Activated CD8-positive, alpha-beta T cell treated with anti-CD3 and anti-CD28 coated beads, Interleukin-2, amount 10 ng/mL, durations not matched to agents 7 days and 5 days (primary cell): Measurements from ENCODE around the gene CHCHD3. TPM values are rescaled to one million over a fixed set of nuclear protein-coding genes. Genes with fewer than 3 reads are reported as not detected.

ENCODE experiments used
- ATAC-seq: fragments of 150-1000 bp; cut with Tn5 transposase; one replicate; pipeline ENCODE4 v1.10.0; 2021; ENCODE audit warnings: moderate library complexity
- CTCF ChIA-PET: fragments of 350-600 bp; sonication (Branson Sonifier 250); formaldehyde crosslinking; loops from one replicate; lab custom pipeline; 2021; ENCODE audit warnings: antibody characterized with exemption; lab: Charles Lee
- POLR2A ChIA-PET: fragments of 350-600 bp; sonication (Branson Sonifier 250); formaldehyde crosslinking; loops from one replicate; lab custom pipeline; 2021; ENCODE audit warnings: antibody characterized with exemption; lab: Charles Lee
- DNase-seq: peaks from one replicate; pipeline ENCODE4 v3.0.0-alpha.2; 2020
- H3K27ac Mint-ChIP-seq: one replicate; pipeline ENCODE4 v1.8.0; 2021; ENCODE audit warnings: mild to moderate bottlenecking, mixed read lengths
- H3K27me3 Mint-ChIP-seq: one replicate; pipeline ENCODE4 v1.8.0; 2021; ENCODE audit warnings: low read depth, mixed read lengths
- H3K36me3 Mint-ChIP-seq: one replicate; pipeline ENCODE4 v1.8.0; 2021; ENCODE audit warnings: low read depth, mixed read lengths
- H3K4me1 Mint-ChIP-seq: one replicate; pipeline ENCODE4 v1.8.0; 2021; ENCODE audit warnings: low read depth, mixed read lengths
- H3K4me3 Mint-ChIP-seq: one replicate; pipeline ENCODE4 v1.8.0; 2021; ENCODE audit warnings: mild to moderate bottlenecking, mixed read lengths
- H3K9me3 Mint-ChIP-seq: one replicate; pipeline ENCODE4 v1.8.0; 2022; ENCODE audit warnings: mixed read lengths; ENCODE audit not compliant: insufficient read depth
- total RNA-seq, 2 experiments: library from RNA; stranded (reverse); gene quantifications; one replicate each; pipeline ENCODE4 v1.2.3, GENCODE V29; 2021

Gene CHCHD3
- total RNA-seq, 2 experiments from 2014 or later: 60.1 to 62.5 TPM

- DNase-seq (no peak), ATAC-seq (no peak)
- peaks cover 15% of the 10 kb centered on the region for H3K4me1 Mint-ChIP-seq
- H3K36me3 Mint-ChIP-seq: no peaks in the 10 kb centered on the region
- H3K27ac Mint-ChIP-seq: no peak overlapping the region
- no peak overlapping the region for H3K4me3 Mint-ChIP-seq
- ChIA-PET CTCF (no interaction called here), POLR2A (no interaction called here)
- H3K9me3 Mint-ChIP-seq: peaks cover 15% of the 10 kb centered on the region
- H3K27me3 Mint-ChIP-seq: no peaks in the 10 kb centered on the region
Observed at GRCh38 chr7:132770055-132770454, 311.8 kb downstream of the CHCHD3 start.

DNA sequence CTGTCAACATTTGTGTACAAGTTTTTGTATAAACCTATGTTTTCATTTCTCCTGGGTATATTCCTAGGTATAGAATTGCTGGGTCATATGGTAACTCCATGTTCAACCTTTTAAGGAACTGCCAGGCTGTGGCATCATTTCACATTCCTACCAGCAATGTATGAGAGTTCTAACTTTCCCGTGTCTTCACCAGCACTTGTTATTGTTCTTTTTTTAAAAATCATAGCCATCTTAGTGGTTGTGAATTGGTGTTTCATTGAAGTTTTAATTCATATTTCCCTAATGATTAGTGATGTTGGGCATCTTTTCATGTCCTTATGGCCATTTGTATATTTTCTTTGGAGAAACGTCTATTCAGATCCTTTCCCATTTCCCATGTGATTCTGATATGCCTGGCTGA is 312.6 kb downstream of the CHCHD3 start:
- H3K9me3 Mint-ChIP-seq: peaks cover 15% of the 10 kb centered on the region
- H3K27ac Mint-ChIP-seq: no peak overlapping the region
- DNase-seq (no peak), ATAC-seq (no peak)
- POLR2A ChIA-PET: no interaction called here
- H3K4me1 Mint-ChIP-seq: peaks cover 15% of the 10 kb centered on the region
- H3K36me3 Mint-ChIP-seq: no peaks in the 10 kb centered on the region
- H3K4me3 Mint-ChIP-seq: no peak overlapping the region
- H3K27me3 Mint-ChIP-seq: no peaks in the 10 kb centered on the region
- CTCF ChIA-PET: no interaction called here

DNA sequence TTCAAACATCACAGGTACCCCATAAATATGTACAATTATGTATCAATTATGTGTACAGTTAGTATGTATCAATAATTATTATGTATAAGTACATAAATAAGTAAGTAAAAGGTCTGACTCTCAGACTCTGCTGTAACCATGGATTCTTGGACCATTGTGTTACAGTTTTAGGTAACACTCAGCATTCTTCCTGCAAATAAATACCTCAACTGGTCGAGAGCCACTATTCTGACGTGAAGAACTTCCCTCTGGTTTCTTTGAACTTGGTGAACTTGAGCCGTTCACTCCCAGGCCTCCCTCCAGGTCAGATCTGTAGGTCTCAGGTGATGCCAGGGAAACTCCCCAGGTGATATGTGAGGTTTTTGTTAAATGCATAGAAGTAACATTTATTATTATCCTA is 313.8 kb downstream of the CHCHD3 start:
- ChIA-PET CTCF (no interaction called here), POLR2A (no interaction called here)
- no peak for ATAC-seq
- no peak overlapping the region for H3K27ac Mint-ChIP-seq
- DNase-seq: no peak
- H3K27me3 Mint-ChIP-seq: no peaks in the 10 kb centered on the region
- H3K4me3 Mint-ChIP-seq: no peak overlapping the region
- no peaks in the 10 kb centered on the region for H3K36me3 Mint-ChIP-seq
- peaks cover 15% of the 10 kb centered on the region for H3K4me1 Mint-ChIP-seq
- peaks cover 15% of the 10 kb centered on the region for H3K9me3 Mint-ChIP-seq

DNA sequence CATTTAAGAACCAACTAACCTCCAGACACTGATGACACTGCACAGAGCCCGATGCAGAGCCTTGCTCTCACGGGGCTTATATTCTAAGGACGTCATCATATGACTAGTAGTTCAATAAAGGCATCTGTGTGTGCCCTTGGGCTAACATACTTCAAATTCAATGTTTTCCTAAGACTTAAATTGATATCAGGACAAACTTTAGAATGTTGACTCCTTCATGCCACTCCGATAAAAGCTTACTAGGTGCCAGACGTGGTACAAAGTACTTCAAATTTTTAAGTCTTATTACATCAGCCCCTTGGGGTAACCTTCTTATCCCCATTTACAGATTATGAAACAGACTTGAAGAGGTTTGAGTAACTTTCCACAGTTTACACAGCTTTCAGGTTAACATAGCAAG is 314.5 kb downstream of the CHCHD3 start:
- Mint-ChIP-seq H3K4me3 (no peak overlapping the region), H3K27me3 (no peaks in the 10 kb centered on the region), H3K4me1 (peaks cover 15% of the 10 kb centered on the region), H3K27ac (no peak overlapping the region), H3K36me3 (no peaks in the 10 kb centered on the region), H3K9me3 (peaks cover 15% of the 10 kb centered on the region)
- ATAC-seq (no peak), DNase-seq (no peak)
- POLR2A ChIA-PET: no interaction called here
- CTCF ChIA-PET: no interaction called here

GRCh38 chr7:132766660-132767059 is 315.2 kb downstream of the CHCHD3 start:
- Mint-ChIP-seq H3K4me3 (no peak overlapping the region), H3K4me1 (peaks cover 13% of the 10 kb centered on the region), H3K36me3 (no peaks in the 10 kb centered on the region), H3K9me3 (peaks cover 15% of the 10 kb centered on the region), H3K27ac (no peak overlapping the region), H3K27me3 (no peaks in the 10 kb centered on the region)
- ATAC-seq: no peak
- ChIA-PET POLR2A (no interaction called here), CTCF (no interaction called here)
- DNase-seq: no peak

- Mint-ChIP-seq H3K36me3 (no peaks in the 10 kb centered on the region), H3K27me3 (no peaks in the 10 kb centered on the region), H3K9me3 (peaks cover 15% of the 10 kb centered on the region), H3K27ac (no peak overlapping the region), H3K4me1 (peaks cover 5% of the 10 kb centered on the region), H3K4me3 (no peak overlapping the region)
- DNase-seq (no peak), ATAC-seq (no peak)
- ChIA-PET CTCF (interaction anchor here (1.4 kb wide), 1 partner anchor 8 kb away, joined by 3 read pairs; no protein-coding TSS in a partner anchor), POLR2A (no interaction called here)
Observed at GRCh38 chr7:132765861-132766260, 316.0 kb downstream of the CHCHD3 start.

DNA sequence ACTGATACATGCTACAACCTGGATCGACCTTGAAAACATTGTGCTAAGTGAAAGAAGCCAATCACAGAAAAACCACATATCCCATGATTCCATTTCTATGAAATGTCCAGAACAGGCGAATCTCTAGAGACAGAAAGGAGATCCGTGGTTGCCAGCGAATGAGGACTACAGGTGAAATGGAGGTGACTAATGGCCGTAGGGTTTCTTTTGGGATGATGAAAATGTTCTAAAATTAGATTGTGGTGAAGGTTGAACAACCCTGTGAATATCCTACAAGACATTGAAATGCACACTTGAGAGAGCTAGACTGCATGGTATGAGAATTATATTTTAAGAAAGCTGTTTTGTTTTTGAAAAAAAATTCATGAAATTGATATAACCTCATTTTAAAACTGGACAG is 317.1 kb downstream of the CHCHD3 start:
- Mint-ChIP-seq H3K4me3 (no peak overlapping the region), H3K36me3 (no peaks in the 10 kb centered on the region), H3K9me3 (peaks cover 9% of the 10 kb centered on the region), H3K4me1 (no peaks in the 10 kb centered on the region), H3K27me3 (no peaks in the 10 kb centered on the region), H3K27ac (no peak overlapping the region)
- ATAC-seq (no peak), DNase-seq (no peak)
- POLR2A ChIA-PET: no interaction called here
- CTCF ChIA-PET: interaction anchor here (1.4 kb wide), 1 partner anchor 9 kb away, joined by 3 read pairs; no protein-coding TSS in a partner anchor

DNA sequence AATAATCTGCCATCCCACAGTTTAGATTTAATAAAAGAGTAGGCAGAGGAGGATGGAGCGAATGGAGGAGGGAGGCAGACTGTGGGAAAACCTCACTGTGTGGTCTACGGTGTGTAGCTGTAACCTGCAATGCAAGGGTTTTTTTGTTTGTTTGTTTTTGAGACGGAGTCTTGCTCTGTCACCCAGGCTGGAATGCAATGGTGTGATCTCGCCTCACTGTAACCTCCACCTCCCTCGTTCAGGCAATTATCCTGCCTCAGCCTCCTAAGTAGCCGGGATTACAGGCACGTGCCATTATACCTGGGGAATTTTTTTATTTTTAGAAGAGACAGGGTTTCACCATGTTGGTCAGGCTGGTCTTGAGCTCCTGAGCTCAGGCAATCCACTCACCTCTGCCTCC is 321.0 kb downstream of the CHCHD3 start:
- Mint-ChIP-seq H3K27me3 (no peaks in the 10 kb centered on the region), H3K4me3 (no peak overlapping the region), H3K36me3 (no peaks in the 10 kb centered on the region), H3K9me3 (no peaks in the 10 kb centered on the region), H3K4me1 (peaks cover 6% of the 10 kb centered on the region), H3K27ac (no peak overlapping the region)
- POLR2A ChIA-PET: no interaction called here
- CTCF ChIA-PET: interaction anchor here (0.6 kb wide), 1 partner anchor 76 kb away, joined by 3 read pairs; no protein-coding TSS in a partner anchor
- DNase-seq (no peak), ATAC-seq (no peak)

DNA sequence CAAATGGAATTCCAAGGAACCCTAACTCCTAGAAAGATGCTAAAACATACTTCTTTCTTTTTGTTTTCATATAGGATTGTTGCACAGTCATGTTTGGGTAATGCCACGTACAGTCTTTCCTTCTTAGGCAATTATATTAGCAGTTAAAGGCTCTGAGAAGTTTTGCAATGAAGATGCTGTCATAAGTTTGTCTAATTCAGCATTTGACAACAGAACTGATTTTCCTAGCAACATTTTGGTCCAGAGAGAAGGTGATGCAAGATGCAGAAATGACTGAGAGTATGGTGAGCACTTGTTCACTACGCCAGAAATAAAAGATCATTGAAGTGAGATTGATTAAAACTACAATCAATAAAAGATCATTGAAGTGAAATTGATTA is 321.7 kb downstream of the CHCHD3 start:
- ATAC-seq: no peak
- H3K27me3 Mint-ChIP-seq: no peaks in the 10 kb centered on the region

DNA sequence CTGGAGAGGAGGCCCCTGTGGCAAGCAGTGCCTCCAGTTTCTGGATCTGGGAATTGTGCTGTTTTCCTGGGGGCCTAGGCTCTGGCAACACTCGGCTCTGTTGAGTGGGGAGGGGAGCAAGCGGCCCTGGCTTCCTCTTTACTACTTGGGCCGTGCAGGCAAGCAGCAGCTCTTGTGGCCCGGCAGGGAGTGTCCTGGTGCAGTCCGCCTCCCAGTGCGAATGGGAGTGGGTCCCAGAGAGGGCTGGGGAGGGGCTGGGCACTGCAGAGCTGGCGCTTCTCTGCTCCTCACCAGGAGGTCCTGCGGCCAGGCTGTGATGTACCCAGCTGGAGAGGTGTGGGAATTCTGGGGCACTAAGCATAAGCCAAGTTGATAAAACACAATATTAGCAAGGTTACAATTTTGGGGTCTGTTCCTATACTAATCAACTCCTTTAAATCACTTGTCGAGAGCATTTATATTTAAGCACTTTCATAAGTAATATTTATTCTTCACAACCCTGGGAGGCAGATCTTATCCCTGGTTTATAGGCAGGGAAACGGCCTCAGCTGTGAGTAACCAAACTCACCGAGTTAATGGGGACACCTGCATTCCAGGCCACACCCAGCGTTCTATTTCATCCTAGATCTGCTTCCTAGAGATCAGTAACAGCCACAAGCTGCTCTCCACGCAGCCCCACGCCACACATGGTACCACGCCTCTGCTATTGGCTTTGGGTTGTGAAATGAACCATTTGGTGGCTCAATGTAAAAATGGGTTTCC is 322.2 kb downstream of the CHCHD3 start:
- Mint-ChIP-seq H3K4me3 (no peak overlapping the region), H3K27me3 (no peaks in the 10 kb centered on the region), H3K27ac (no peak overlapping the region), H3K9me3 (no peaks in the 10 kb centered on the region), H3K4me1 (peaks cover 6% of the 10 kb centered on the region), H3K36me3 (no peaks in the 10 kb centered on the region)
- ATAC-seq (no peak), DNase-seq (no peak)
- CTCF ChIA-PET: no interaction called here
- POLR2A ChIA-PET: no interaction called here

More for the DNA sequence above, 321.7 kb downstream of the CHCHD3 start:
- H3K9me3 Mint-ChIP-seq: no peaks in the 10 kb centered on the region
- ChIA-PET CTCF (no interaction called here), POLR2A (no interaction called here)
- no peak overlapping the region for H3K27ac Mint-ChIP-seq
- no peak overlapping the region for H3K4me3 Mint-ChIP-seq
- DNase-seq: no peak
- H3K4me1 Mint-ChIP-seq: peaks cover 6% of the 10 kb centered on the region
- H3K36me3 Mint-ChIP-seq: no peaks in the 10 kb centered on the region

DNA sequence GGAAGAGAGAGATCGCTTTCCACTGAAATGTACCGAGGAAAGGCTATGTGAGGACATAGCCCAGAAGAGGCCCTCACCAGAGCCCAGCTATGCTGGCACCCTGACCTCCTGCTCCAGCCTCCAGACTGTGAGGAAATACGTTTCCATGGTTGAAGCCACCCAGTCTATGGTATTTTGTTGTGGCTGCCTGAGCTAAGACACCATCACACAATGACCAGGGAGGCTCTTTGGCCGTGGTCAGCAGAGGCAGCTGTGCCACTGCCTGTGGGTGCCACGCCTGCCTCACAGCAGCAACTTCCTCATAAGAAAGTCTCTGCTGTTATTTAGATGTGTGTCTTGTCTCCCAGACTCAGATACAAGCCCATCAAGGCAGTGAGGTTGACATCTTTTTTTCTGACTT is 322.9 kb downstream of the CHCHD3 start:
- H3K4me3 Mint-ChIP-seq: no peak overlapping the region
- no peaks in the 10 kb centered on the region for H3K9me3 Mint-ChIP-seq
- ChIA-PET CTCF (no interaction called here), POLR2A (no interaction called here)
- no peak for ATAC-seq
- H3K27ac Mint-ChIP-seq: no peak overlapping the region
- DNase-seq: no peak
- H3K36me3 Mint-ChIP-seq: no peaks in the 10 kb centered on the region
- peaks cover 6% of the 10 kb centered on the region for H3K4me1 Mint-ChIP-seq
- no peaks in the 10 kb centered on the region for H3K27me3 Mint-ChIP-seq

- POLR2A ChIA-PET: no interaction called here
- Mint-ChIP-seq H3K9me3 (no peaks in the 10 kb centered on the region), H3K27me3 (no peaks in the 10 kb centered on the region), H3K4me3 (no peak overlapping the region), H3K27ac (no peak overlapping the region), H3K36me3 (no peaks in the 10 kb centered on the region), H3K4me1 (peaks cover 6% of the 10 kb centered on the region)
- DNase-seq (no peak), ATAC-seq (no peak)
- CTCF ChIA-PET: no interaction called here
Observed at GRCh38 chr7:132757783-132758182, 324.1 kb downstream of the CHCHD3 start.
